Esophagus muscularis mucosa (tissue), 3 donors: ENCODE data around the gene FOLR2.

Experiments used
- POLR2A ChIP-seq: fragments of 450-650 bp; IDR thresholded peaks from one replicate; pipeline ENCODE4 v1.6.1; 2017; ENCODE audit warnings: antibody characterized with exemption, moderate library complexity, mild to moderate bottlenecking, low read depth
- POLR2AphosphoS5 ChIP-seq, 2 donors: sonication (generic); formaldehyde crosslinking; IDR thresholded peaks; one replicate each; pipeline ENCODE4 v1.6.1; 2017; ENCODE audit warnings: antibody characterized with exemption in 2 of 2
- TF ChIP-seq, protein P1 (sequence below), 3 experiments: fragments of 200-600 bp in 2 of 3; fragments of 450-650 bp in 1 of 3; sonication (generic) in 2 of 3; IDR thresholded peaks; one replicate each; pipeline ENCODE4 v1.5.1; 2017 to 2019; ENCODE audit warnings: antibody characterized with exemption in 3 of 3, mild to moderate bottlenecking in 2 of 3, moderate library complexity in 1 of 3

DNA sequence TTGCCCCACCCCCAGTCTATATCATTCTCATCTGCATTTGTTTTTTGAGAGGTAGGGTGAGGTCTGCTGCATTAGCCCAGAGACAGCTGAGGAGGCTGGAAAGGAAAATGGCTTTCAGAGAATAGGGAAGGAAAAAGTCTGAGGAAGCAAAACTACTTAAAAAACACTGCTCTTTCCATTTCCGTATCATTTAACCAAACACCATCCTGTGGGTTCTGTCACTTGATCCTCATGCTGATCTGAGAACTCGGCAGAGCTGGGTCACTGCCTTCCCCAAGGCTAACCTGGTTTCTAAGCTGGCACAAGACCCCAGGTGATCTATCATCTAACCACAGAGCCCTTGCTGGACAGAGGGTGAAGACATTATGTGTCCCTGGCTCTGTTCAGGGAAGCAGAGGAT is 1.2 kb downstream of the FOLR2 start:
- no peak for TF ChIP-seq POLR2AphosphoS5 (IDR thresholded peaks at IDR 0.05)
- no peak for TF ChIP-seq POLR2A
- TF ChIP-seq, protein P1, sequence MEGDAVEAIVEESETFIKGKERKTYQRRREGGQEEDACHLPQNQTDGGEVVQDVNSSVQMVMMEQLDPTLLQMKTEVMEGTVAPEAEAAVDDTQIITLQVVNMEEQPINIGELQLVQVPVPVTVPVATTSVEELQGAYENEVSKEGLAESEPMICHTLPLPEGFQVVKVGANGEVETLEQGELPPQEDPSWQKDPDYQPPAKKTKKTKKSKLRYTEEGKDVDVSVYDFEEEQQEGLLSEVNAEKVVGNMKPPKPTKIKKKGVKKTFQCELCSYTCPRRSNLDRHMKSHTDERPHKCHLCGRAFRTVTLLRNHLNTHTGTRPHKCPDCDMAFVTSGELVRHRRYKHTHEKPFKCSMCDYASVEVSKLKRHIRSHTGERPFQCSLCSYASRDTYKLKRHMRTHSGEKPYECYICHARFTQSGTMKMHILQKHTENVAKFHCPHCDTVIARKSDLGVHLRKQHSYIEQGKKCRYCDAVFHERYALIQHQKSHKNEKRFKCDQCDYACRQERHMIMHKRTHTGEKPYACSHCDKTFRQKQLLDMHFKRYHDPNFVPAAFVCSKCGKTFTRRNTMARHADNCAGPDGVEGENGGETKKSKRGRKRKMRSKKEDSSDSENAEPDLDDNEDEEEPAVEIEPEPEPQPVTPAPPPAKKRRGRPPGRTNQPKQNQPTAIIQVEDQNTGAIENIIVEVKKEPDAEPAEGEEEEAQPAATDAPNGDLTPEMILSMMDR (IDR thresholded peaks at IDR 0.05), result no peak
